ENCODE results near the gene SYT15B. TPM values are rescaled to one million over a fixed set of nuclear protein-coding genes. Genes with fewer than 3 reads are reported as not detected.
"Not testable (repeated sequence)": the region's sequence is repeated elsewhere in the genome, so short reads cannot be mapped to it uniquely, and the experiment has no call there.

SYT15B gene
- under 1 TPM; 0.17 to 0.19 TPM for total RNA-seq

DNA sequence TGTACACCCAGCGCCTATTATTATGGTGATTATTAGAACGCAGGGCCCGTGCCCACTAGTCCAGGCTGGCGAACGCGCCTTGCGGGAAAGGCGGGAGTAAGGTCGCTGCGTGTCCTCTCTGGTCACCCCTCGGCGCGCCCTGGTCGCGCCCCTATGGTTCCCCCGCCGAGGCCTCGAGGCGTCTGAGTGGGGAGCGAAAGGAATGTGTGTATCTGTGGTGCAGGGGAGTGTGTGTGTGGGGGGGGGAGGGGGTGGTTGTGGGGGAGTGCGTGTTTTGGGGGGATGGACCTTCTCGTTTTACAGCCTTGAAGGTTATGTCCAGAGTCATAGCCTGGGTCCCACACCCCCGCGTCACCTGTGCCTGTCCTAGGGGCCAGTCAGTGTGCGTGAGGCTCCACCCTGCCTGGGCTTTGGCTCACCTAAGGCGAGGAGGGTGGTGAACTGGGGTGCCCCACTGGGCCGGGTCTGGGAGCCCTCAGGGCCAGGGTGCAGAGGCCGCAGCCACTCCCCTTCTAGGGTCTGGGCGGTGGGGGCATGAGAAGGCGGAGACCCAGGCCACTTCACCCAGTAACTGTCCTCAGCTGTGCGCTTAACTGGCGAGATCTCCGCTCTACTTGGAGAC, at the start of gene SYT15B:
SYT15B (minus strand) TSS at position 39 of the 622 bp plus-strand sequence. CDS start 952 bp downstream, outside the sequence.
- H3K4me1 Mint-ChIP-seq; H3K27ac Mint-ChIP-seq; H3K27me3 Mint-ChIP-seq; H3K36me3 Mint-ChIP-seq (ENCODE audit: low read depth); H3K9me3 Mint-ChIP-seq; POLR2A ChIA-PET; CTCF ChIA-PET; DNase-seq; H3K4me3 Mint-ChIP-seq: not testable (repeated sequence)

DNA sequence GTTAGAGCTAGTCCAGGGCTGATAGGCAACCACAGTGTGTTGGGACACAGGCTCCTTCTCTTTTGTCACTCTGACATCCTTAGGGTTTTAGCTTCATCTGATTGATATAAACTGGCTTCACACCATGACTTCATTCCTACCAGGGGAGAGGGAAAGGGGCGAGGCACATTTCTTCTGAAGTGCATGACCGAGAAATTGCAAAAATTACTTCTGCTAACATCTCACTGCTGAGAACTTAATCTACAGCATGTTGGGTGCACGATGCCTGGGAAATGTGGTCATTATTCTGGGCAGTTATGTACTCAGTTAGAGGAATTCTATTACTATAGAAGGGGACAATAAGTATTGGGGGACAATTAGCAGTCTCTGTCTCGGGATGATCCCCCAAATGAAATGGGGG, 16.2 kb upstream of the SYT15B start:
- not testable (repeated sequence) for DNase-seq, H3K4me3 Mint-ChIP-seq

DNA sequence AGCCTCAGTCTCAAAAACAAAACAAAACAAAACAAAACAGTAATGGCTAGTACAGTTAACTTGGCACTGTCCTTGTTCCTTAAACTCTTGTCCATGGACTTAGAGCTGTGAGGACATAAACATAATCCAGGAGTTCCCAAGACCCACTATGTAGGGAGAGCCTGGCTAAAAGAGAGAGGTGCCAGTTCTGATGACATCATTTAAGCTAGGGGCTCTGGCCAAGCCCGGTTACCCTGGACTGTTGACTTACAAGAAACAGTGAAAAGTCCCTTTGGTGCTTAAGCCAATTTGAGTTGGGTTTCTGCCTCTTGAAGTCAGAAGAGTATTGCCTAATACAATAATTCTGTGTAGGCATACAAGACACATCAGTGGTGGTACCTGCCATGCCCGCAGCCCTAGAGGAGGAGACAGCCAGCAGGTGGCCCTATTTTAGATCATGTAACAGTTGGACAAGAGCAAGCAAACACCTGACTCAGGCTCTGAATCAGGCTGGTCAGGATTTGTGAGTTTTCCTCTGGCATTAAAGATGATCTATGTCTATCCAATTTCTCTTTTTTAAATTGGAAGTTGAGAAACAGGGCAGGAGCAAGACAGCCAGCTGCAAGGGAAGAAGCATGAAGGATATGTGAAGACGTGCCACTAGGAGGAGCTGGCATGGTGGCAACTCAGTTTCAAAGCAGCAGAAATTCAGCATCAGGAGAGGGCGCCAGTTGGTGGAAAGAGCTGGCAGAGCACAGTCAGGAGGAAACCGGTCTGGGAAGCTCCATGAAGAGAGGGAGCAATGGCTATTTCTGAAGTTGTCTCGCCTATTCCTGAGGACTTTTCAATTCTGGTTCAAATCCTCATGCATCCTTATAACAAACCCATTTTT, 12.2 kb upstream of the SYT15B start:
- CTCF ChIA-PET; POLR2A ChIA-PET; H3K27me3 Mint-ChIP-seq; DNase-seq; H3K4me1 Mint-ChIP-seq; H3K9me3 Mint-ChIP-seq; H3K4me3 Mint-ChIP-seq; H3K27ac Mint-ChIP-seq; H3K36me3 Mint-ChIP-seq (ENCODE audit: low read depth): not testable (repeated sequence)

More for the DNA sequence above, 16.2 kb upstream of the SYT15B start:
- POLR2A ChIA-PET; H3K27ac Mint-ChIP-seq; H3K27me3 Mint-ChIP-seq; H3K36me3 Mint-ChIP-seq (ENCODE audit: low read depth); CTCF ChIA-PET; H3K9me3 Mint-ChIP-seq; H3K4me1 Mint-ChIP-seq: not testable (repeated sequence)

DNA sequence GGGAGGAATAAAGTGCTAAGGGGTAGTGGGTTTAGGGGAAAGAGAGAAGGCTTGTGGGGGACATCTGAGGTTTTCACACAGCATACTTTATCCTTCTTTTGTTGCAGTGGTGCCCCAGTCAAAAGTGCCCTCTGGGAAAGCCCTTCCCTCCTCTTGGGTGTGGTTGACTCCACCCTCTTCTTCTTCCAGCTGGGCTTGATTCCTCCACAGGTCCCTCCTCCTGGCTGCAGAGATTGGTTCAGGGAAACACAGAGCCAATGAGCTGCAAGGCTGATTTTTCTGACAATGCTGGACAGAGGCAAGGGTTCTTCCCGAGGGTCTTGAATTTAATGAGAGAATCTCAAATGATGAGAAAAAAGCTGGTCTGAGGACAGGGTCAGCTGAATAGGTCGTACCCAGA, 7.4 kb upstream of the SYT15B start:
- POLR2A ChIA-PET, result not testable (repeated sequence)

DNA sequence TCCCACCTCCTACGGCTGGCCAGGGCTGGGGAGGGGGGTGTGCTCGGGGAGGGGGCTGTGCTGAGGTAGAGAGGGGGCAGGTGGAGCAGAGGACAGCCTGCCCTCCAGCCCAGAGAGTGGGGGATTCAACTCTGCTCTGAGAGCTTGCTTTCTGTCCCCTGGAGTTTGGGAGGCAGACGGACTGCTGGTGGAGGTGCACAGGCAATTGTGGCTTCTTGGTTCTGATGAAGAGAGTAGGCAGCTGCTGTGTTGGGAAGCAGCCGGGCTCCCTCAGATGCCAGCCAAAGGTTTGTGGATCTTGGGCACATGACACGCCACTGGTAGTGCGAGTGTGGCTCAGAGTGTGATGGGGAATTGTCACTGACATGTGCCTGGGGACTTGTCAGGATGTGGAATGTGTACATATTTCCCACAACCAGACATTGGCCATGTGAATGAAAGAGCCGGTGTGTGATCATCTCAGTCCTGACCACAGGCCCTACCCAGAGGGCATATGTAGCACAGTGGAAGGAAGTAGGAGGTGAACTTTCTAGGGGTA, 5.3 kb upstream of the SYT15B start:
- H3K4me3 Mint-ChIP-seq; H3K27me3 Mint-ChIP-seq; H3K9me3 Mint-ChIP-seq; H3K36me3 Mint-ChIP-seq (ENCODE audit: low read depth); DNase-seq; POLR2A ChIA-PET; CTCF ChIA-PET; H3K27ac Mint-ChIP-seq; H3K4me1 Mint-ChIP-seq: not testable (repeated sequence)

More for the DNA sequence above, 7.4 kb upstream of the SYT15B start:
- H3K27me3 Mint-ChIP-seq; H3K36me3 Mint-ChIP-seq (ENCODE audit: low read depth); H3K4me1 Mint-ChIP-seq; H3K4me3 Mint-ChIP-seq; CTCF ChIA-PET; H3K9me3 Mint-ChIP-seq; H3K27ac Mint-ChIP-seq; DNase-seq: not testable (repeated sequence)

DNA sequence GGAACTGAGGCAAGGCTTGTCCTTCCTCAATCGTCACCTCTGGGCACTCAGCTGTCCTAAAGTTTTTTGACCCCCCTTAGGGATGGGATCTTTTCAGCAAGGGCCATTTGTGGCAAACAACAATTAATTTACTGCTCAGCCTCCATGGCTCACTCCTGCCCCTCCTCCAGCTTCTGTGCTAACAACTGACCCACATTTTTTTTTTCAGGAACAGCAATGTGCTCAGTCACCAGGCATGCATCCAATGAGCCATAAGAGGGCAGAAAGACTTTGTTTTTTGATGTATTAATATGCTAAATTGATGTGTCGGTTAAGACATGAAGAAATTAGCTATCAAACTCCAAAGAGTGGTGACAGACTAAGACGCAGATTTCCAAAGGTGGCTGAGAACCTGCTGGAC, 4.7 kb upstream of the SYT15B start:
- CTCF ChIA-PET; H3K4me1 Mint-ChIP-seq; H3K4me3 Mint-ChIP-seq; H3K27me3 Mint-ChIP-seq; H3K36me3 Mint-ChIP-seq (ENCODE audit: low read depth); H3K9me3 Mint-ChIP-seq; POLR2A ChIA-PET; H3K27ac Mint-ChIP-seq; DNase-seq: not testable (repeated sequence)

DNA sequence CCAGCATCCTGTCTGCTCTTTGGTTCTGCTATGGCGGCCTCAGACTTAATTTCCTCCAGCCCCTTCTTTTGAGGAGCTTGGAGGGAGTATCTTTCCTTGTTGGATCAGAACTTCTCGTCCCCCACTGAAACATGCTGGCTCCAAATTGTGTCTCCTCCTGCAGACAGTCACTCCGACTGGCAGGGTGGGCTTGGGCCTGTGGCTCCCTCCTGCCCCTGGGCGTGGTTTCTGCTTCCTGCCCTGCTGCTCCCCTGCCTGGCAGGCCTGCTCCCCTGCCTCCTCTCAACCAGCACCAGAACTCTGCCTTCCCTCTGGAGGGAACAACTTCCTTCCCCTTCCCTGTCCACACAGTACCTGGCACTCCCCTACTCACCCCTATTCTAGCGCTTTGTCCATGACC, 3.8 kb upstream of the SYT15B start:
- H3K9me3 Mint-ChIP-seq; H3K27ac Mint-ChIP-seq; POLR2A ChIA-PET; H3K36me3 Mint-ChIP-seq (ENCODE audit: low read depth); H3K4me3 Mint-ChIP-seq; CTCF ChIA-PET; H3K4me1 Mint-ChIP-seq; H3K27me3 Mint-ChIP-seq; DNase-seq: not testable (repeated sequence)

DNA sequence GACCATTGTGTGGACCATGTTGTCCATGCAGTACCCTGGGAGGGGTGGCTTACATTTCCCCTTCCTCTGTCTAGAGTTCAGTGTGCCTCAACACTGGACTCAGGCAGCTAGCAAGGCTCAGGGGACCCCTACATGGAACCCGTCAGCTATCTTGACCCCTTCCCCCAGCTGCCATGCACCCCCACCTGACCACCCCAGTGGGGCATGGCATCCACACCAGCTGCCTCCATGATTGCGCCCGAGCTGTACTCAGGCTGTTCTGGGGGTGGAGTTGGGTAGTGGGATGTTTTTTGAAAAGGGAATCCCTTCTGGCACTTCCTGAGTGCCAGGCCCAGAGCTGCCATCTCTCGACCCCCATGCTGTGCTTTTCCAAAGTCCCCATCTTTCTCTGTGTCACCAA, 1.8 kb upstream of the SYT15B start:
- CTCF ChIA-PET; H3K27ac Mint-ChIP-seq; H3K4me3 Mint-ChIP-seq; H3K36me3 Mint-ChIP-seq (ENCODE audit: low read depth); DNase-seq; POLR2A ChIA-PET; H3K4me1 Mint-ChIP-seq; H3K27me3 Mint-ChIP-seq; H3K9me3 Mint-ChIP-seq: not testable (repeated sequence)

DNA sequence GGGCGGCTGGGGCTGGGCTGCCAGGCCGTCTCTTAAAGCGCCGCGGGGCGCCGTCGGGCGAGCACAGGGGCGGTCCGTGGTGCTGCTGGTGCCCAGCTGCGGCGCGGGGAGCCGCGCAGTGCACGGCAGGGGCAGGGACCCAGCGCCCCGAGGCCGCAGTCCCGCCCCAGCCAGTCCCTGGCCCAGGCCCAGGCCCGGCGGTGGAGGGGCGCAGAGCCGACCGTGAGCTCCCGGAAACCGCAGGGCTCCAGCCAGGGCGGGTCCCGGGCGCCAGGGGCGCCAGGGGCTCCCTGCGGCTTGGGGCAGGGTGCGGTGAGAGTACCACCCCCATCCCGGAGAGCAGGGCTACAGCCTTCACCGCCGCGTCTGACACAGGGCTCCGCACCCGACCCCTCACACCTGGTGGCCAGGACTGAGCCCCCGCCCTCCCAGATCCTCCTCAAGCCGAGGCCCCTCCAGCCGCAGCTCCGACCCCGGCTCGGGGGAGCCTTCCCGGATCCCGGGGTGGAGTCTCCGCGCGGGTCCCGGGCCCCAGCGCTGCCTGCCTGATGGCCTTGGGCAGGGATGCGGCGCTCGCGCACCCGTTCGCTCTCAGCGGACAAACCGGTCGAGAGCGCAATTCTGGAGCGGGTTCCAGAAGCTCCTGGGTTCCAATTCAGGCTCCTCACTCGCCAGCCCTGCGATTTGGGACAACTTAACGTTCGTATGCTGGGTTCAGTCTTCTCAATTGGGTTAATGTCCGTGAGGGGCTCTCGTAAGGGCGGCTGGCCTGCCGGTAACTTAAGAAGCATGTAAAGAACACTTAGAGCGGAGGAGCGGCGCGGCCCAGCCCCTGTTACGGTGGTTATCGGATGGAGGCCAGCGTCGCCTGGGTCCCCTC, 478 bp downstream of the SYT15B start:
- CTCF ChIA-PET; H3K4me3 Mint-ChIP-seq; H3K36me3 Mint-ChIP-seq (ENCODE audit: low read depth); DNase-seq; H3K4me1 Mint-ChIP-seq; POLR2A ChIA-PET; H3K27ac Mint-ChIP-seq; H3K9me3 Mint-ChIP-seq; H3K27me3 Mint-ChIP-seq: not testable (repeated sequence)

DNA sequence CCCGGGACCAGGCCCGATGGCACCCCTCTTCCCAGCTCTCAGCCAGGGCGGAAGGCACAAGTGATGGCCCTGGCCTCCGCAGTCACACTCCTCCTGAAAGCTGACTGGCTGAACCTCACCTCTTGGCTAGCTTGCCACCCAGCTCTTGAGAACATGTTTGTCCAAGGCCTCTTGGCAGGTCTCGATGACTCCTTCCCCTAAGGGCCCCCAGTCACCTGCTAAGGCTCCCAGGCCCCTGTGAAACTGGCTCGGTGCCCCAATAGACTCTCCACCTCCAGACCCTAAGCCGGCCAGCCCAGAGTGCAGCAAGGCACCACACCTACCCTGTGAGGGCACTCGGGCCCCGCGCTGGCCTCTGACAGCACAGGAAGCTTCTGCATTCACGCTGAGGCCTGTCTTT, 4.5 kb downstream of the SYT15B start:
- H3K36me3 Mint-ChIP-seq (ENCODE audit: low read depth); H3K9me3 Mint-ChIP-seq; H3K27ac Mint-ChIP-seq; CTCF ChIA-PET; H3K27me3 Mint-ChIP-seq; DNase-seq; H3K4me3 Mint-ChIP-seq; POLR2A ChIA-PET; H3K4me1 Mint-ChIP-seq: not testable (repeated sequence)

DNA sequence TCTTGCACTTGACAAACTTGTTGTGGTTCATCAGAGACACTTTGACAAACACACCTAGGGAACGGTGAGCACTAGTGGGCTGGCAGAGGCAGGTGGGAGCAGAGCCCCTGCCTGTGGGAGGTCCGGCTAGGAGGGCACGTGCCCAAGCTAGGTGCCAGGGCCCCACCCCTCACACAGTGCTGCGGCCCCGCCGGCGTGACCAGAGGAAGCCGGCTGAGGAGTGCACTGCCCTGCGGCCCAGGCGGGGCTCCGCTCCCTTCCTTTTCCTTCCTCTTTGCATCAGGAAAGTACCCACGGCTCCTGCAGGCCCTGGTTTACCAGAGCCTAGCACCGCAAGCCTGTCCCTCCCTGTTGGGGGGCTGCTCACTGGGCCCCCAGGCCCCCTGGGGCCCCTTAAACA, 7.2 kb downstream of the SYT15B start:
- H3K27ac Mint-ChIP-seq; H3K27me3 Mint-ChIP-seq; H3K9me3 Mint-ChIP-seq; CTCF ChIA-PET; H3K4me1 Mint-ChIP-seq; H3K4me3 Mint-ChIP-seq; H3K36me3 Mint-ChIP-seq (ENCODE audit: low read depth); DNase-seq; POLR2A ChIA-PET: not testable (repeated sequence)

DNA sequence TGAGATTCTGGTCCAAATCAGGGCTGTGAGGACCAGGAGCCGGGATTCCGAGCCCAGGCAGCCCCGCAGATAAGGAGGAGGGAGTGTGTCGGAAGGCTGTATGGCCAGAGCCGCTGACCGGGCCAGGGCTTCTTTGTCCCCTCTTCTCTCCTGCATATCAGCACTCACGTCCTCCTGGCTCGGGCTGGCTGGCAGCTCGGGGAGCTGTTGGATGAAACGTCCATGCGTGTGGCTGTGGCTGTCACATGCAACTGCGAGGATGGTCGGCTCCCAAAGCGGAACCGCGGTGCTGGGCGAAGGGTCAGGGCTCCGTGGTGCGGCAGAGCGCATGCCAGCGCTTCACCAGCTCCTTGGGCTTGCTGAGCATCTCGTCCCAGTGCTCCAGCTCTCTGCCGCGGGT, 9.5 kb downstream of the SYT15B start:
- H3K27ac Mint-ChIP-seq; H3K36me3 Mint-ChIP-seq (ENCODE audit: low read depth); H3K4me1 Mint-ChIP-seq; POLR2A ChIA-PET; H3K4me3 Mint-ChIP-seq; H3K9me3 Mint-ChIP-seq; DNase-seq; H3K27me3 Mint-ChIP-seq; CTCF ChIA-PET: not testable (repeated sequence)

DNA sequence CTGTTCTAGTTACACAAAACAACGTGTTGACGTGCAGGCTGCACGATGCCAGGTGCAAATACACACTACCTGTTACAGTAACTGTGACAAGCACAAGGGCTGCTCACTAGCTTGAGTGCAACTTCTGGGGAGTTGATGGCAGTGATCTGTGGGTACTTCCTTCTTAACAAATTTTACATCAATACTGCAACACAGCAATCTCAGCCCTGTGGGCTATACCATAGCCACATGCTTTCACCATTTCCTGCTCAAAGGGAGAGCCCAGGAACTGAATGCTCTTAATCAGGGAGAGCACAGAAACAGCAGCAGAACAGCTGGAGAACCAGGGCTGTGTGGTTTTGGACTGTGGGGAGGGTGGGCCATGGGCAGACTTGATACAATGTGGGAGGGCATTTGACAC, 10.2 kb downstream of the SYT15B start:
- POLR2A ChIA-PET; DNase-seq; H3K9me3 Mint-ChIP-seq; H3K27me3 Mint-ChIP-seq; CTCF ChIA-PET; H3K27ac Mint-ChIP-seq; H3K36me3 Mint-ChIP-seq (ENCODE audit: low read depth); H3K4me1 Mint-ChIP-seq; H3K4me3 Mint-ChIP-seq: not testable (repeated sequence)
